MV-4-11 (cell line): ENCODE measurements around the gene SSH3.

ENCODE experiments used
- DNase-seq: peaks from one replicate; lab custom pipeline; 2025; lab: John Stamatoyannopoulos, UW

Gene SSH3

GRCh38 chr11:67292671-67293070 is 10.7 kb upstream of the SSH3 start:
- DNase-seq, result no peak

GRCh38 chr11:67293090-67293489 is 10.2 kb upstream of the SSH3 start:
- DNase-seq, result no peak

- DNase-seq, result no peak
Observed at GRCh38 chr11:67295846-67296245, 7.5 kb upstream of the SSH3 start.

- no peak for DNase-seq
Observed at GRCh38 chr11:67298786-67299185, 4.5 kb upstream of the SSH3 start.

- DNase-seq, result no peak
Observed at GRCh38 chr11:67299471-67300191, 3.7 kb upstream of the SSH3 start.

GRCh38 chr11:67300256-67300755 is 3.0 kb upstream of the SSH3 start:
- DNase-seq, result no peak

- DNase-seq, result no peak
Observed at GRCh38 chr11:67300756-67301312, 2.5 kb upstream of the SSH3 start.

GRCh38 chr11:67301313-67301921 is 1.9 kb upstream of the SSH3 start:
- DNase-seq, result no peak

- DNase-seq, result peak; percentile 53
Observed at GRCh38 chr11:67301951-67302516, 1.3 kb upstream of the SSH3 start.

- DNase-seq, result peak; percentile 71
Observed at GRCh38 chr11:67302571-67303131, 679 bp upstream of the SSH3 start.

- no peak for DNase-seq
Observed at GRCh38 chr11:67303835-67304411, 593 bp downstream of the SSH3 start.

- DNase-seq, result no peak
Observed at GRCh38 chr11:67304511-67305113, 1.3 kb downstream of the SSH3 start.

GRCh38 chr11:67306769-67307544 is 3.6 kb downstream of the SSH3 start:
- no peak for DNase-seq

GRCh38 chr11:67307545-67308001 is 4.2 kb downstream of the SSH3 start:
- no peak for DNase-seq

GRCh38 chr11:67308031-67308866 is 4.9 kb downstream of the SSH3 start:
- no peak for DNase-seq

GRCh38 chr11:67309166-67309565 is 5.8 kb downstream of the SSH3 start:
- no peak for DNase-seq

- no peak for DNase-seq
Observed at GRCh38 chr11:67309661-67310061, 6.3 kb downstream of the SSH3 start.

GRCh38 chr11:67310246-67311050 is 7.1 kb downstream of the SSH3 start:
- no peak for DNase-seq

- no peak for DNase-seq
Observed at GRCh38 chr11:67311051-67311555, 7.8 kb downstream of the SSH3 start.
